Activated CD4-positive, alpha-beta T cell treated with anti-CD3 and anti-CD28 coated beads for 48 hours (primary cell): ENCODE measurements around the gene INO80D.

Experiments used
- DNase-seq: peaks from one replicate; pipeline ENCODE4 v3.0.0-alpha.2; 2020

The INO80D gene

DNA sequence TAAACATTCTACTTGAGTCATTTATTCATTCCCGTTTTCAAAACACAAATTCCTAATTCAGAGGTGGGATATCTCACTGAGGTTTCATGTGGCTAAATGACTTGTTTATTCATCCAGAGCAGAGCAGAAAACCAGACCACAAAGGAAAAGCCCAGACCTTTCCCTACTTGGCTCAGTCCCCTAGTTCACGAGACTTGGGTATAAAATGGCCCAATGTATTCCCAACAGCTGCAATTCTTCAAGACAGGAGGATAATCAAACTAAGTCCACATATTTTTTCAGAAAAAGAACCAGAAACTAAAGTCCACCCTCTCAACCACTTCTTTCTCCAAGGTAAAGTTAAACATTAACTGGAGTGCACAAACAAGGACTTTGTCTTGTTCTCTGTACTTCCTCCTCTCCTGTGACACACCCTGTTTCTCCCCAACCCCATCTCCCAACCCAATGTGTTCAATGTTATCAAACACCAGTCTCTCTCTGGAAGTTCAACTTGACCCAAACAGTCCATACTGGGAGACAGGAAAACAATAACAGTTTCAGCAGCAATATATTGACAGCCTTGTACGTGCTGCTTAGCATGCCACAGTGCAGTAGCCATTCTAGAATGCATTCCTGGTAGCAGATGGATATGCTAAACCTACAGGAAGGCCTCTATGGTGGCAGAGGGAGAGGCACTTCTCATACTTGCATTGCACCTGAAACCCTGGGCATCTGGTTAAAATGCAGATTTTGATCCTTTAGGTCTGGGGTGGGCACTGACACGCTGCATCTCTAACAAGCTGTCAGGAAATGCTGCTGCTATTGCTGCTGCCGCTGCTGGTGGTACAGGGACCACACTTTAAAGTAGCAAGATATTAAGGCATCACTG lies 110.7 kb downstream of the INO80D start:
- DNase-seq = no peak

DNA sequence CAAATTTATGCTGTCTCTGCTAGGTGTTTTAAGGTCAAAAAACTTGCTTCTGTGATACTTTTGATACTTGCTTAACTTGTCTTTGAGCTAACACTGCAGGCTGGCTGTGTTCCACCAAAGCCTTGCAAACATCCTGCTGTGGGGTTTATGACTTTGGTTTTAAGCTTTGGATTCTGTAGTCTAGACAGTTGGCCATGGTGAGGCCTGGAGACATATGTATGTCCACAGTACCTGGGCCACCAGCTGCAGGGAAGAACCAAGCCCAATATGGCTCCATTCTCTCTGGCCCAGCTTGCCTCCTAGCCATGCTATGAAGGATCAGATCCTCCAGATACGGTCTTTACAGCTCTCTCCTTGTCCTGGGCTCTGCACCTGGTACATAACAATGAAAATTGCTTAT lies 113.9 kb downstream of the INO80D start:
- DNase-seq = no peak

DNA sequence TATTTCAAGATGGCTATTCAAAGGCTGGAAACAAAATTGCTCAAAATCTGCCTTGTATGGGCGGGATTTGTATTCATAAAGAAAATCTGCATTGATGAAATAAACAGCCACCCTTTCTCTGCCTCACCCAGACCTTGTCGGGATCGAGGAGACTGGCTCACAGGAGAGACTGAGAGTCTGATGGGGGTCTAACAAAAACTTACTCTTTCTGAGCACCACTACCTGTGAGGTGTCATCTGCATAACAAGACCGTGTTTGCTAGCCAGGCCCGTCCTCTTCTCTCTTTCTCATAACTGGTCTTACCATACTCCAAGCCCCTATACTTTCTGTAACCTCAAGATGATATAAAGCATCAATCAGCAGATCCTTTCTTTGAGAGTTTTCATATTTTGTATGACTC lies 115.6 kb downstream of the INO80D start:
- DNase-seq = no peak

DNA sequence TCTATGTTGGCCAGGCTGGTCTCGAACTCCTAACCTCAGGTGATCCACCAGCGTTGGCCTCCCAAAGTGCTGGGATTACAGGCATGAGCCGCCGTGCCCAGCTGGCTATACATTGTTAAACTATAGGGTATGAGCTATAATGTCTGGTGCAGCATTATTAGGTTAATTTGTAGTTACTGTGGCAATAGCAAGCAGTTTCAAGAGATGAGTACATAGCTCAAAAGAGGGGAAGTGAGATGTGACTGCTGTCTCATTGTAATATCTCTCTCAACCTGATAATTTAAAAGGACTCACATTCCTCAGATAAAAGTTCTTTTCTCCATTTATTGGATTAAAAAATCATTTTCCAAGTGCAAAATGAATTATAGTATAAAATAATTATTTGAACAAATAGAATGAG lies 116.4 kb downstream of the INO80D start:
- DNase-seq = no peak

DNA sequence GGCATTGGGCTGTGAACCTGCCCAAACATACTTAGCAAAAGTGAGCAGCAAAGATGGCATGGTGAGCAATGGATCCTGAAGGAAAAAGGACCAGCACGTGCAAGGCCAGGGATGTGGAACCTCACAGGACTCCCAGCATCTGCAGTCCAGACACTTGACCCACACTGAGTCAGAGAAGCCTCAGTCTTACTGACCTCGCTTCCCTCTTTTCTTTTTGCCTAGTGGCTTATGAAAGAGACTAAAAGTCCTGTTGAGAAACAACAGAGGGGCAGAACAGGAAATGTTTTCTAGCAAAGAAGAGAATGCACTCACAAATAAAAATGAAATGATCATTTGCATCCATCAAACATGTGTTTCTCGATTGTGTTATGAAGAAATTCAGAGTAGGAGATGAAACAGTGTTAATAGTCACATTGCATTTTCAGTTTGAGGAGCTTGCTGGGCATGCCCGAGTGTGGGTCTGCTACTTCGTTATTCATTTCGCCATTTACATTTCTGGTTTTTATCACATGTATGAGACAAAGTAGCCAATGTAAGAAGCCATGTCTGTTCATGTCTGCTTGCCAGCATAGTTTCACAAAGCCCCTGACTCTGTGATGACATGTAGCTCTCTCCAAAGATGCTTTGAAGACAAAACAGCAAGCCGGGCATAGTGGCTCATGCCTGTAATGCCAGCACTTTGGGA lies 118.4 kb downstream of the INO80D start:
- no peak for DNase-seq

DNA sequence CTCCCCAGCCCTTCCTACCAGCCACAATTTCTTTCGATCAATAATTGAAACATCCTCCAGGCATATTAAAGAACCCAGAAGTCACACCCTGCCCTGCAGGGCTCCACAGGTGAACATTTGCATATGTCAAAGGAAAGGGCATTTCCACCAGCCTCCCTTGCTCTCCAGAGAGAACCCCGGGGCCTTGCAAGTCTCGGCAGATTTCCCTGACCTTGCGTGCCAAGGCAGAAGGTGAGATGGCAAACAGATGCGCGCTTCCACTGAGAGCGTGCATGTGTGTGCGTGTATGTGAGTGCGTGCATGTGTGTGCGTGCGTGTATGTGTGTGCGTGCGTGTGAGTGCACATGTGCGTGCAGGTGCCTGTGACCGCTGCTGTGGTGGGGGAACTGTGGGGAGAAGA lies 120.3 kb downstream of the INO80D start:
- DNase-seq = no peak

DNA sequence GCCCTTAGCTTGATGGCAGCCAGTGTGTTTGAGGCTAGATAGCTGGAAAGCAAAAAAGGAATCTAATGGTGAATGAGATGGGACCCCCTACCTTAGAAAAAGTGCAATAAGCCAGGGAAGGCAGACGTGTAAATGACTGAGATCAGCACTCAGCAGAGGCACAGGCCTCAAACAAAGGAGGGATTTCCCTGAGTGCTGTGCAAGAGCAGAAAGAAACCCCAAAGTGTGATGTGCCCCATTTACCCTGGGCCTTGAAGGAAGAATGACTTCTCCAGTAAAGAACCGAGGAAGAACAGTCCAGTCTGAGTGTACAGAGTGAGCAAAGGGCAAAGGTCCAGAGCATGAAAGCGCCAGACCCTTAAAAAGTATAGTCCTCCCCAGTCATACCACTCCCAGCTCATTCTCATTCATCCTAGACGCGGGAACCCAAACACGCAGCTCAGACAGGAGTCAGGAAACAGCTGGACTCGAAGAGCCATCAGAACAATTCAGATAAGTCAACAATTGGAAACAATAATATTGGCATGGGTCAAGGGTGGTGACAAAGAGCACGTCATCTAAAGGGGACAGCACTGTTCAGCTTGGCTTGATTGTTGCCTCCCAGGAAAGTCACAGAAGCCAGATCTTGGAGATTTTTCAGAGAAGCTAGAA lies 121.7 kb downstream of the INO80D start:
- no peak for DNase-seq

DNA sequence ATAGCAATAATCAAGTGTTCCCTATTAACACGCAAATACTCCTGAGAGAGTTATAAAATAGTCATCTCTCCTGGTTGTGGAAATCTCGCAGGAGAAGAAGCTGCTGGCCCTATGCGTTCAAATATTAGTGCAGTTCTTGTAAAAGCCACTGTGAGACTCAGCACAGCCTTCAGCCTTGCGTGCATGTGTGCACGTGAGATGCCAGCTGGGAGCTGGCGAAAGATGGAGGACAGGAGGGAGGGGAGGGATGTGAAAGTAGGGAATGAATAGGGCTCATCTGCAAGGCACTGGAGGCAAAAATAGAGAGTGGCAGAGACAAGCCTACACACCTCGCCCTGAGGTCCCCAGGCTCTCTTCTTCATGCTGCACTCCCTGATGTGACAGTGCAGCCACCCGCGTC lies 126.5 kb downstream of the INO80D start:
- DNase-seq = no peak

DNA sequence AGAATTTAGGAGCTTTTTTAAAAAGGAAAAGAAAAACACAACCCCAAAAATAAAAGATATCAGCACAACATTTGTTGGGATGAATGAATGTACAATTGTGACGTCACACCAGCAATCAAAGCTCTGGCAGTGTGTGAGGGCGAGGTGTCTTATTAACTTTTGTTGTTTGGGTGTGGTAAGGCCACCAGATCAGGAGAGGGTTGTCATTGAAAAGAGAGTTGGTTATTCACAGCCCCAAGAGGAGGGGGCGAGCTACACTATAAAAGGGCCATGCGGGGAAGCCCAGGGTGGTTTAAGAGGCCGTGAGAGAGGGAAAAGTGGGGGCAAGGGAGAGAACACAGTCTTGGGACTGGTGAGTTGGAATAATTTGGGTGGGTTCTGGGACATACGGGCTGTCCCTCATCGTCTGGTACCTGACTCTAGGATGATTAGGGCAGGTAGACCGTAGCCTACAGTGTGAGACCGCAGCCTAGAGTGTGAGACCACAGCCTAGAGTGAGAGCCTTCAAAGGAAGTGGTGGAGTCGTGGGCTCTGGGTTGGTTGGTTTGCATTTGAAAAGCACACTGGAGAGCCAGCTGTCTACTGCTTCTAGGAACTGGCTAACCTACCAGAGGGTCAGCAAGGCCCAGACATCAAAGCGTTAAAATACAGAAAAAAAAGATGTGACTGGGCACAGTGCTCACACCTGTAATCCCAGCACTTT lies 128.4 kb downstream of the INO80D start:
- no peak for DNase-seq

DNA sequence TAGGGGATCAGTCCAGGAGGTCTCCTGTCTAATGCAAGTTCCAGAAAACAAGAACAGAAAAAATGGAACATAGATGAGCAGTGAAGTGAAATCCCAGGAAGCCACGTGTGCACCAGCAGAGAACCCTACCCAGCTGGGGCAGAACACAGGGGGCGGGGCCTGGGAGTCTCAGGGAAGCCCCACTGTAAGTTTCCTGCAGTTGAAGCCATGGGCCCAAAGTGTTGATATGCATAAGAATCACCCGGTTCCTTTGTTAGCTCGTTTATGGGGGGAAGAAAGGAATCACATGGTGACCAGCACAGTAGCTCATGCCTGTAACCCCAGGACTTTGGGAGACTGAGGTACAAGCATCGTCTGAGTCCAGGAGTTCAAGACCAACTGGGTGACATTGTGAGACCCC lies 131.3 kb downstream of the INO80D start:
- no peak for DNase-seq

DNA sequence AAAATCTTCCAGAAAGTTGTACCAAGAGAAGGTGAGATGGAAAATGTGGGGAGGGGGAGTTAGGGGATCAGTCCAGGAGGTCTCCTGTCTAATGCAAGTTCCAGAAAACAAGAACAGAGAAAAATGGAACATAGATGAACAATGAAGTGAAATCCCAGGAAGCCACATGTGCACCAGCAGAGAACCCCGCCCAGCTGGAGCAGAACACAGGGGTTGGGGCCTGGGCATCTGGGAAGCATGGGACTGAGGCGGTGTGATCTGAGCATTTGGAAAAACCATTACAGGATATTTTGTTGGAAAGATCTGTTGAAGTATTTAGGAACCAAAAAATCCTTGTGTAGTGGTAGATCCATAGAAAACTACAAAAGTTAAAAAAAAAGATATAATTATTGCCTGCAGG lies 133.7 kb downstream of the INO80D start:
- DNase-seq = no peak

DNA sequence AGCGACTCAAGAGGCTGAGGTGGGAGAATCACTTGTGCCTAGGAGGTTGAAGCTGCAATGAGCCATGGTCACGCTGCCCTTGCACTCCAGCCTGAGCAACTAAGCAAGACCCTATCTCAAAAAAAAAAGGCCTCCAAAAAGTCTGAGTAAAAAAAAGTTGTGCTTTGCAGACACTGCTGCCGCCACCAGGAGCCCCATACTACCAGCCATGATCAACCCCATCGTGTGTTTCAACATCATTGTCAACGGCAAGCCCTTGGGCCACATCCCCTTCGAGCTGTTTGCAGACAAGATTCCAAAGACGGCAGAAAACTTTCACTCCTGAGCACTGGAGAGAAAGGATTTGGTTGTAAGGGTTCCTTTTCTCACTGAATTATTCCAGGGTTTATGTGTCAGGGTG lies 137.1 kb downstream of the INO80D start:
- no peak for DNase-seq

DNA sequence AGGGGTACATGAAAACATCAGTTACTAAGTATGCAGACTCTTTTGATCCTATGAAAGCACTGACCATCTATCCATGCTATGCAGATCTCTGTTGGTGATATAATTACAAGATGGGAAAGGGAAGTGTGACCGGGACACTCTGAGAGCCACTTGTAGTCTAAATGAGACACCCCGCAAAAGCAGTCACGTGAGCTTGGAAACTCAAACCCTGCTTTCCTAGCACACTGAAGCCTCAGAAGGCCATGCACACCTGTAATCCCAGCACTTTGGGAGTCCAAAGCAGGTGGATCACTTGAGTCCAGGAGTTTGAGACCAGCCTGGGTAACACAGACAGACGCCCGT lies 137.5 kb downstream of the INO80D start:
- no peak for DNase-seq

DNA sequence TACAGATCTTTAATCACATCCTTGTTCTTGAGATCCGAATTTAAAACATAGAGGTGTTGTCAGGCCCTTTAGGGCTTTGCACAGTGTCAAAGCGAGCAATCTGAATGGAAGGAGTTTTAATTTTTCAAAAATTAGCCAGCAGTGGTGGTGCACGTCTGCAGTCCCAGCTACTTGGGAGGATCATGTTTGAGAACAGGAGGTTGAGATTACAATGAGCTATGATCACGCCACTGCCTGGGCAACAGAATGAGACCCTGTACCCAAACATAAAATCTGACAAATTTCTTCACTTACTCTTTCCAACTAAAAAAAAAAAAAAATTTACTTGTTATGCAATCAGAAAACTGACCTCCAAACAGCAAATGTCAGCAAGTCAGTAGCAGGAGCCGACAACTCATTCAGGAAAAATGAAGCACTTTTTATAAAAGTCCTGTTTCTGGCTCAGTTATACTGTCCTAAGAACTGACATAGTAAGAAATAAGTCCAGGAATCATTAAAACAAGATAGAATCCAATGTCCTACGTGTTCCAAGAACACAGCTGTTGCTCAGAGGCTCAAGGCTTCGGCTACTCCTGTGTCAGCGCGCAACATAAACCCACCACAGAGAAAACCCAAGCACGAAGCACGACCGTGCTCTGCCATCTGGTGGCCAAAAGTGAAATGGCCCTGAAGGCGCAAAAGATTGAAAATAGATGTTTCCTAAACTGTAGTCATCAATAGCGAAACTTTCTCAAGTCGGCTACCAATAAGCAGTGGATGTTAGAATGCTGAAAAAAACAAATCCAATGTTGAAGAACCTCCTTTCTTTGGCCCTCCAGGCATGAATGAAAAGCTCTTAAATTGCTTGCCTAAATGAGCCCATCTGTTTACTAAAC lies 138.1 kb downstream of the INO80D start:
- DNase-seq = peak; percentile 73

DNA sequence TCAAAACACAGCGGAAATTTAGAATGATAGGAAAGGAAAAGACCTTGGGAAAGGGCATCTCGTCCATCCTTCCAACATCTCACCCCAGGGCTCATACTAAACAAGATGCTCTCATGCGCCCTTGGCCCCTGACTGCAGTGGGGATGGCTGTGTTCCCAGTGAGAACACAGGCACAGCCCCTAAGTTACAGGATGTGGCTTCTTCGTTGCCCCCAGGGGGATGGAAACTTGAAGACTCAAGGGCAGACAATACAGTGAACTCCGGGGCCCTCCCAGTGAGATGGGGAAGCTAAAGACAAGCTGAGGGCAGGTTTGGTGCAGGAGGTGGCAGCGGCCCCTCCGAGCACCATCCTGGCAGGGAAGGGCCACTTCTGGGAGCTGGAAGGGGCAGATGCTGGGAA lies 139.7 kb downstream of the INO80D start:
- no peak for DNase-seq
